HG02678 (cell line): Measurements from ENCODE around the gene ATP5ME.
A peak's percentile ranks its signal among the peaks of the same experiment; 100 is the strongest.
"Not testable (repeated sequence)": the region's sequence is repeated elsewhere in the genome, so short reads cannot be mapped to it uniquely, and the experiment has no call there.

Source experiments
- ATAC-seq: cut with Tn5 transposase; IDR thresholded peaks from one replicate; pipeline ENCODE4 v1.9.1; 2021; ENCODE audit warnings: mild to moderate bottlenecking, moderate library complexity; ENCODE audit not compliant: unreplicated experiment

Gene ATP5ME

GRCh38 chr4:674172-675035 is at the start of gene ATP5ME, which contains the start of gene MYL5:
Gene ATP5ME (minus strand): TSS chr4:674276. CDS start chr4:674247, 29 bp downstream.
Gene MYL5 (plus strand): TSS chr4:674542. CDS start chr4:678027, 3,485 bp downstream.
- ATAC-seq, result peak; percentile 81

GRCh38 chr4:722851-723360 is 48.8 kb upstream of the ATP5ME start:
- no peak for ATAC-seq

- no peak for ATAC-seq
These were observed 48.2 kb upstream of the ATP5ME start for GRCh38 chr4:722169-722725.

- no peak for ATAC-seq
These were observed 47.4 kb upstream of the ATP5ME start for GRCh38 chr4:721261-722168.

GRCh38 chr4:720111-720860 is 46.2 kb upstream of the ATP5ME start:
- ATAC-seq, result no peak

- no peak for ATAC-seq
These were observed 44.4 kb upstream of the ATP5ME start for GRCh38 chr4:718460-718859.

GRCh38 chr4:717601-718320 is 43.7 kb upstream of the ATP5ME start:
- ATAC-seq, result no peak

GRCh38 chr4:714087-714486 is 40.0 kb upstream of the ATP5ME start:
- no peak for ATAC-seq

- ATAC-seq, result no peak
These were observed 39.0 kb upstream of the ATP5ME start for GRCh38 chr4:712916-713632.

- ATAC-seq, result no peak
These were observed 38.0 kb upstream of the ATP5ME start for GRCh38 chr4:712093-712492.

GRCh38 chr4:710916-711315 is 36.8 kb upstream of the ATP5ME start:
- no peak for ATAC-seq

GRCh38 chr4:710116-710515 is 36.0 kb upstream of the ATP5ME start:
- ATAC-seq, result no peak

- no peak for ATAC-seq
These were observed 35.3 kb upstream of the ATP5ME start for GRCh38 chr4:709348-709747.

GRCh38 chr4:708631-708933 is 34.5 kb upstream of the ATP5ME start:
- no peak for ATAC-seq

- no peak for ATAC-seq
These were observed 34.0 kb upstream of the ATP5ME start for GRCh38 chr4:707929-708630.

- no peak for ATAC-seq
These were observed 32.9 kb upstream of the ATP5ME start for GRCh38 chr4:706834-707598.

- ATAC-seq, result not testable (repeated sequence)
These were observed 32.1 kb upstream of the ATP5ME start for GRCh38 chr4:706083-706633.
